DMS 273 treated with DMSO at 0.1 percent for 48 hours (cell line): Measurements from ENCODE around the gene ENO3.
A peak's percentile ranks its signal among the peaks of the same experiment; 100 is the strongest.
"Not testable (repeated sequence)": the region's sequence is repeated elsewhere in the genome, so short reads cannot be mapped to it uniquely, and the experiment has no call there.

Experiments used
- DNase-seq: peaks from one replicate; lab custom pipeline; 2025; lab: John Stamatoyannopoulos, UW

Gene ENO3

GRCh38 chr17:4950746-4951204, at the start of gene ENO3:
ENO3 (plus strand) TSS chr17:4951119; CDS start chr17:4951830, 711 bp downstream.
- no peak for DNase-seq

GRCh38 chr17:4901648-4902344, 49.1 kb upstream of the ENO3 start:
- DNase-seq = no peak

GRCh38 chr17:4902540-4902939, 48.4 kb upstream of the ENO3 start:
- no peak for DNase-seq

- DNase-seq = no peak
These were observed 47.7 kb upstream of the ENO3 start, which contains the start of gene CHRNE for GRCh38 chr17:4903051-4903818. CHRNE (minus strand) TSS chr17:4903098; CDS start chr17:4903063, 35 bp downstream.

GRCh38 chr17:4906642-4907041, 44.3 kb upstream of the ENO3 start:
- DNase-seq = not testable (repeated sequence)

- no peak for DNase-seq
These were observed 42.6 kb upstream of the ENO3 start for GRCh38 chr17:4908301-4908700.

GRCh38 chr17:4908711-4909496, 42.0 kb upstream of the ENO3 start:
- DNase-seq = peak; percentile 57

GRCh38 chr17:4913994-4914393, 36.9 kb upstream of the ENO3 start:
- no peak for DNase-seq

GRCh38 chr17:4914551-4914950, 36.4 kb upstream of the ENO3 start:
- DNase-seq = not testable (repeated sequence)

- no peak for DNase-seq
These were observed 31.3 kb upstream of the ENO3 start for GRCh38 chr17:4919511-4920047.

- no peak for DNase-seq
These were observed 30.4 kb upstream of the ENO3 start for GRCh38 chr17:4920351-4921048.

GRCh38 chr17:4921320-4921719, 29.6 kb upstream of the ENO3 start:
- DNase-seq = no peak

GRCh38 chr17:4926577-4927335, 24.2 kb upstream of the ENO3 start:
- DNase-seq = not testable (repeated sequence)

GRCh38 chr17:4928881-4929280, 22.0 kb upstream of the ENO3 start:
- no peak for DNase-seq

GRCh38 chr17:4931963-4932362, 19.0 kb upstream of the ENO3 start, which contains the start of gene GP1BA:
GP1BA (plus strand) TSS chr17:4932277; CDS start chr17:4932605, 328 bp downstream.
- DNase-seq = no peak

GRCh38 chr17:4932756-4933155, 18.2 kb upstream of the ENO3 start:
- no peak for DNase-seq

GRCh38 chr17:4933646-4934045, 17.3 kb upstream of the ENO3 start:
- DNase-seq = no peak

- no peak for DNase-seq
These were observed 16.5 kb upstream of the ENO3 start for GRCh38 chr17:4934173-4934979.

GRCh38 chr17:4935650-4936049, 15.3 kb upstream of the ENO3 start:
- DNase-seq = no peak

- no peak for DNase-seq
These were observed 14.5 kb upstream of the ENO3 start for GRCh38 chr17:4936436-4936835.
